Left renal pelvis (tissue), 4 donors: ENCODE measurements around the gene XPOT. TPM values are rescaled to one million over a fixed set of nuclear protein-coding genes. Genes with fewer than 3 reads are reported as not detected.

Experiments
- polyA plus RNA-seq, 4 donors: library from polyadenylated mRNA; unstranded; fragments of 120-200 nt; gene quantifications; one replicate each; pipeline ENCODE4 v1.2.1, GENCODE V29; 2013; ENCODE audit not compliant: insufficient read length in 4 of 4

The XPOT gene
- polyA plus RNA-seq, 4 donors, result 58.1 to 73.1 (median 66.3) TPM

Other genes starting within 250 kb of the XPOT start
- gene KICS2, start 182.1 kb upstream of the XPOT start, polyA plus RNA-seq, result 1 to 10 TPM; 2.7 to 6.6 (median 5.7) TPM
- 1 to 10 TPM in 2 of 4 donors, under 1 TPM in 2; 0.20 to 2.0 (median 0.99) TPM for gene C12orf56, start 13.6 kb upstream of the XPOT start, polyA plus RNA-seq
- 10 to 100 TPM; 20.6 to 26.9 (median 24.1) TPM for gene TBK1, start 47.7 kb downstream of the XPOT start, polyA plus RNA-seq
- gene RASSF3, start 206.1 kb downstream of the XPOT start, polyA plus RNA-seq, result 10 to 100 TPM; 18.4 to 29.2 (median 22.5) TPM